GM18868 (cell line): Measurements from ENCODE around the gene CLN5.
"Not testable (repeated sequence)": the region's sequence is repeated elsewhere in the genome, so short reads cannot be mapped to it uniquely, and the experiment has no call there.

Source experiments
- ATAC-seq: cut with Tn5 transposase; IDR thresholded peaks from one replicate; pipeline ENCODE4 v1.9.1; 2021; ENCODE audit warnings: mild to moderate bottlenecking, moderate library complexity; ENCODE audit not compliant: unreplicated experiment

Gene CLN5

GRCh38 chr13:76974618-76974975 is 17.3 kb upstream of the CLN5 start:
- no peak for ATAC-seq

- no peak for ATAC-seq
These were observed 16.0 kb upstream of the CLN5 start for GRCh38 chr13:76975863-76976262.

GRCh38 chr13:76976490-76976889 is 15.4 kb upstream of the CLN5 start:
- no peak for ATAC-seq

- no peak for ATAC-seq
These were observed 15.0 kb upstream of the CLN5 start for GRCh38 chr13:76976929-76977328.

- peak; percentile 99 for ATAC-seq
These were observed 11.7 kb upstream of the CLN5 start for GRCh38 chr13:76980075-76980718.

GRCh38 chr13:76982061-76982460 is 9.8 kb upstream of the CLN5 start:
- ATAC-seq: no peak

- ATAC-seq: no peak
These were observed 8.2 kb upstream of the CLN5 start for GRCh38 chr13:76983676-76984075.

GRCh38 chr13:76991432-76991795 is 467 bp upstream of the CLN5 start:
- peak; percentile 15 for ATAC-seq

- ATAC-seq: peak; percentile 5
These were observed 694 bp downstream of the CLN5 start for GRCh38 chr13:76992548-76993001.

GRCh38 chr13:76993021-76993420 is 1.1 kb downstream of the CLN5 start:
- ATAC-seq: no peak

GRCh38 chr13:76993473-76993872 is 1.6 kb downstream of the CLN5 start:
- no peak for ATAC-seq

GRCh38 chr13:76994281-76994680 is 2.4 kb downstream of the CLN5 start:
- ATAC-seq: no peak

- ATAC-seq: no peak
These were observed 8.6 kb downstream of the CLN5 start for GRCh38 chr13:77000475-77000874.

- no peak for ATAC-seq
These were observed 9.7 kb downstream of the CLN5 start for GRCh38 chr13:77001540-77001939.

- no peak for ATAC-seq
These were observed 10.2 kb downstream of the CLN5 start for GRCh38 chr13:77001963-77002587.

GRCh38 chr13:77002590-77003190 is 10.8 kb downstream of the CLN5 start:
- ATAC-seq: no peak

- ATAC-seq: peak; percentile 57
These were observed 16.5 kb downstream of the CLN5 start for GRCh38 chr13:77008337-77008736.

GRCh38 chr13:77009011-77009410 is 17.1 kb downstream of the CLN5 start:
- ATAC-seq: peak; percentile 54

GRCh38 chr13:77009719-77010118 is 17.8 kb downstream of the CLN5 start:
- not testable (repeated sequence) for ATAC-seq

GRCh38 chr13:77013853-77014542 is 22.1 kb downstream of the CLN5 start:
- no peak for ATAC-seq

GRCh38 chr13:77014906-77015685 is 23.2 kb downstream of the CLN5 start:
- ATAC-seq: no peak
